HG03520 (cell line): Measurements from ENCODE around the gene C21orf91.
"Not testable (repeated sequence)": the region's sequence is repeated elsewhere in the genome, so short reads cannot be mapped to it uniquely, and the experiment has no call there.

Experiments
- ATAC-seq: cut with Tn5 transposase; IDR thresholded peaks from one replicate; pipeline ENCODE4 v1.9.1; 2021; ENCODE audit warnings: mild to moderate bottlenecking, moderate library complexity; ENCODE audit not compliant: unreplicated experiment

The C21orf91 gene

GRCh38 chr21:17779980-17780379, 39.2 kb downstream of the C21orf91 start:
- no peak for ATAC-seq

DNA sequence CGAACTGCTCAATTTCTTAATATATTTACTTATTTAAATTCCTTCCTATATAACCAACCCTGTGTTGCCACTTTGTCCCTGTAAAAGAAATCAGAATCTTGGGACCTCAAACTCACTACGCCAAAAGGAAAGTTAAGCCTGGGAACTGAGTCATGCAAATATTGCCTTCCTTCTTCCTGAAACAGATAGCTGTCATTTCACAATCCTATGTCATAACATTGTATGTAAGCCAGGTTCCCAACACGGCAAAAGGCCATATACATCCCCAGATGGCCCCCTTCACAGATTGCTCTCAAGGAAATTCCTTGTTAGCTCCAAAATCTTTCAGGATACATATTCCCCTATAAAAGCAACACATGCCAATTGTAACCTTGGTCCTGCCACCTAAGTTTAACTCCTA, 39.7 kb downstream of the C21orf91 start:
- no peak for ATAC-seq

DNA sequence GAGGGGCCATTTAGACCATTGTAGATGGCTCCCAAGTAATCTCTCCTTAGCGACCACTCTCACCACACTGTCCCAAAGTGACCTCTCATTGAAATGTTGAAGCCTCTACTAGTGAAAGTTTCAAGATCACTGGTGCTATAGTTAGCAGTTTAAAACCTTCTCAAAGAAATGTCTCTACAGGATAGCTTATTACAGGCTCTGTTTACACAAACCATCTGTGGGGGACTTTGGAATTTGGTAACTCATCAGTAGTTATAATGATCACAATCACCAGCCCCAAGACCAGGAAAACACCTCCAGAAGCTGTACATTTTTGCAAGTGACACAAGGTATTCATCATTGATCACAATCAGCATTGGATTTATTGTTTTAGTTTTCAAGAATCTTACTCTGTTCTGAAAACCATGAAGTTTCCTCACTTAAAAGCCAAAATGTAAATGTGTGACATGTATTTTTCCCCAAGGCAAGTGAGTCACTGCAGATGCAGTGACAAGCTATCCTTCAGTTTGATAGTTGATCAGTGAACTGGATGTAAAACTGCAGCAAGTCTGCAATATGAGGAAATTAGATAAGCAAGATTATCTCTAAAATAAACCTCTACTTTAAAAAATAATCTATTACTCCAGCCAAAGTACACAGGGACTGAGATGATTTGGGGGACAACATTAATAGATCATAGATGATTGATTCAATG, 41.9 kb downstream of the C21orf91 start:
- ATAC-seq: no peak

DNA sequence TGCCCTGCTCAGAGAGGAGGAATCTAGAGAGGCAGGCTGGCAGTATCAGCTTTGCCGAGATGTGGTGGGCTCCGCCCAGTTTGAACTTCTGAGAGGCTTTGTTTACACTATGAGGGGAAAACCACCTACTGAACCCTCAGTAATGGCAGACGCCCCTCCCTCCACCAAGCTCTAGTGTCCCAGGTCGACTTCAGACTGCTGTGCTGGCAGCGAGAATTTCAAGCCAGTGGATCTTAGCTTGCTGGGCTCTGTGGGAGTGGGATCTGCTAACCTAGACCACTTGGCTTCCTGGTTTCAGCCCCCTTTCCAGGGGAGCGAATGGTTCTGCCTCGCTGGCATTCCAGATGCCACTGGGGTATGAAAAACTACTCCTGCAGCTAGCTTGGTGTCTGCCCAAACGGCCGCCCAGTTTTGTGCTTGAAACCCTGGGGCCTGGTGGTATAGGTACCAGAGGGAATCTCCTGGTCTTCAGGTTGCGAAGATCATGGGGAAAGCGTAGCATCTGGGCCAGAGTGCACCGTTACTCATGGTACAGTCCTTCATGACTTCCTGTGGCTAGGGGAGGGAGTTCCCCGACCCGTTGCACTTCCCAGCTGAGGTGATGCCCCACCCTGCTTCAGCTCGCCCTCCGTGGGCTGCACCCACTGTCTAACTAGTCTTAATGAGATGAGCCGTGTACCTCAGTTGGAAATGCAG, 43.6 kb downstream of the C21orf91 start:
- no peak for ATAC-seq

DNA sequence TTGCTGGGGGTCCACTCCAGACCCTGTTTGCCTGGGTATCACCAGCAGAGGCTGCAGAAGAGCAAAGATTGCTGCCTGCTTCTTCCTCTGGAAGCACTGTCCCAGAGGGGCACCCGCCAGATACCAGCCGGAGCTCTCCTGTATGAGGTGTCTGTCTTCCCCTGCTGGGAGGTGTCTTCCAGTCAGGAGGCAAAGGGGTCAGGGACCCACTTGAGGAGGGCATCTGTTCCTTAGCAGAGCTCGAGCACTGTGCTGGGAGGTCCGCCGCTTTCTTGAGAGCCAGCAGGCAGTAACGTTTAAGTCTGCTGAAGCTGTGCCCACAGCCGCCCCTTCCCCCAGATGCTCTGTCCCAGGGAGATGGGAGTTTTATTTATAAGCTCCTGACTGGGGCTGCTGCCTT, 44.1 kb downstream of the C21orf91 start:
- not testable (repeated sequence) for ATAC-seq

- no peak for ATAC-seq
These were observed 49.7 kb downstream of the C21orf91 start for GRCh38 chr21:17769447-17769845.

DNA sequence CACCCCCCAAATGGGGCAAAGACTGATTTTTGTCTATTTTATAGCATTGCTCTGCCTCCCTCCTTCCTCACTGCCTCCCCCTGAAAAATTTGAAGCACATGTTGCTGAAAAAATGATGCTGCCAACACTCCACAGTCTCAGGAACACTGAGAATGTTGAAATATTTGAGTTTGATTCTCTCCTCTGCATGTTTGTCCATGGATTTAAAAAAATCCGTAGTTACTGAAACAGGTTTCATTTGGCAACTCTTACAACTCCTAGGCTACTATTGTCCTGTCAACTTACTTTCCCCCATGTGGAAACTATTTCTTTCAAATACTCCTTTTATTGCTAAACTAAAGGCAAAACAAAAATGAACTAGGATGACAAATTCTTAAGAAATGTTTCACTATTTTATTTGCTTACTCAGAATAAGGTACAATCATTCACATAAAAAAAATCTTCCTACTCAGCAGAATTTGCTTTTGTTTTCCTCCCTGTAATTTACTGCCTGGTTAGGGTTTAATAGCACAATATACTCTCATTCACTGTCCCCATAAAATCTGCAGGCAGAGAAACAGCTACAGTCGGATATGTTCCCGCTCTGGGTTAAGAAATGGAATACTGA, 50.2 kb downstream of the C21orf91 start:
- ATAC-seq: no peak

DNA sequence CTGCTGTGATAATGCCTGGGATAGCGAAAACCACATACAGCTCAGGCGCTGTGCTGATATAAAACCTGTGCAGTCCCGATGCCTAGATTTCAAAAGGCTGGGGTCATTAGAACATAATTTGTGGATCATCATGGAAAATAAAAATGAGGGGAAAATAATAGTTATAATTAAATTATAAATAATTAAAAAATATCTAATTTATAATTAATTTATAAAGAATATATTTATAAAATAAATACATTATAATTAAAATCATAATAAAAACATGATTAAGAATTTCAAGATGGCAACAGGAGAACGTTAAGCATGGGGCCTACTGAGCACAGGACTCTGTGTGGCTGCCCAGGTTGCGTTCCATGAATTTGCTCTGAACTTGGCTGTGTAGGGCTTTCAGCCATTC, 53.9 kb downstream of the C21orf91 start:
- no peak for ATAC-seq

- no peak for ATAC-seq
These were observed 55.7 kb downstream of the C21orf91 start for GRCh38 chr21:17763288-17764037.

GRCh38 chr21:17759511-17760178, 59.5 kb downstream of the C21orf91 start:
- no peak for ATAC-seq

- ATAC-seq: no peak
These were observed 60.5 kb downstream of the C21orf91 start for GRCh38 chr21:17758683-17759082.

- ATAC-seq: no peak
These were observed 61.5 kb downstream of the C21orf91 start for GRCh38 chr21:17757671-17758070.

GRCh38 chr21:17753736-17754135, 65.4 kb downstream of the C21orf91 start:
- no peak for ATAC-seq

DNA sequence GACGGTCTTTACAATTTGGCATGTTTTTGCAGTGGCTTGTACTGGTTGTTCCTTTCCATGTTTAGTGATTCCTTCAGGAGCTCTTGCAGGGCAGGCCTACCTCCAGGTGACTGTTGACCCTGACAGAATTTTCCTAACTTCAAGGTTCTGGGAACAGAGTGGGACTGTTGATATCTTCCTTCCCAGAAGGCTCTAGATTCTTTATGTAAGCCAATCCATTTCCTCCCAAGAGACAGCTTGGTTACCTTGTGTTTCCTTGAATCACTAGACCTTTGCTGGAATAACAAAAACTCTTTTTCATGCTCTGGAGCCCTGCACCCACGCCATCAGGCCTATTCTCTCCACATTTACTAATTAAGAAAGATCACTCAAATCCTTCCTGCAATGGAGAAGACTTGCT, 67.0 kb downstream of the C21orf91 start:
- no peak for ATAC-seq

GRCh38 chr21:17746920-17747319, 72.2 kb downstream of the C21orf91 start:
- ATAC-seq: no peak

DNA sequence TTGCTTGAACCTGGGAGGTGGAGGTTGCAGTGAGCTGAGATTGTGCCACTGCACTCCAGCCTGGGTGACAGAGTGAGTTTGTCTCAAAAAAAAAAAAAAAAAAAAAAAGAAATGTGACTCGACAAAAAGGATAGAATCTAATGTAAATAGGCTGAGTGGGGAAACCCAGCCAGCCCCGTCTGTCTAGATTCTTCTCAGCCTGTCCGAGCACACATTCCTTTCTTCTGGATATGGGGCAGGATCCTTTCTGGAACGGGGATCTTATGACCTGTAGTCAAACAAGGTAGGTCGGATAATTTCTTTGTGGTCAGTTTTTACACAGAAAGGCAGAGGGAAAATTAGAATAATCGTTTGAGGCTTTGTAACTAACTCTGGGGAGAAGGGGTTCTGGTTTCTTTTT, 74.1 kb downstream of the C21orf91 start:
- no peak for ATAC-seq

- no peak for ATAC-seq
These were observed 76.1 kb downstream of the C21orf91 start for GRCh38 chr21:17742940-17743592.

- no peak for ATAC-seq
These were observed 77.0 kb downstream of the C21orf91 start for GRCh38 chr21:17742181-17742580.
